H1 (cell line): Measurements from ENCODE around the gene KCTD21. TPM values are rescaled to one million over a fixed set of nuclear protein-coding genes. Genes with fewer than 3 reads are reported as not detected.

Experiments used
- CBX5 ChIP-seq: fragments of 300-800, 300-1000 bp; sonication (generic); IDR thresholded peaks from 2 replicates; pipeline ENCODE4 v1.7.1; 2016; ENCODE audit warnings: antibody characterized with exemption, low read length, low read depth
- CHD7 ChIP-seq: fragments of 300-600 bp; sonication (generic); IDR thresholded peaks from 2 replicates; pipeline ENCODE4 v1.7.1; 2012; ENCODE audit warnings: low read length, moderate library complexity, mild to moderate bottlenecking, inconsistent platforms; ENCODE audit not compliant: insufficient replicate concordance
- EP300 ChIP-seq, 2 experiments: IDR thresholded peaks; 1 replicate in 1 of 2; 2 replicates in 1 of 2; pipeline ENCODE4 v1.6.1; 2011 to 2012; ENCODE audit warnings: low read depth in 2 of 2, low read length in 2 of 2, mild to moderate bottlenecking in 2 of 2, borderline replicate concordance in 1 of 2, inconsistent platforms in 1 of 2, moderate library complexity in 1 of 2
- KDM4A ChIP-seq: IDR thresholded peaks from one replicate; pipeline ENCODE4 v1.7.1; 2012; ENCODE audit warnings: low read depth, mild to moderate bottlenecking, moderate library complexity, low read length, inconsistent platforms; ENCODE audit not compliant: severe bottlenecking
- MAFK ChIP-seq: IDR thresholded peaks from 2 replicates; pipeline ENCODE4 v1.6.1; 2012; ENCODE audit warnings: low read depth, mild to moderate bottlenecking, improper control_type of control experiment, low read length
- NANOG ChIP-seq: IDR thresholded peaks from 2 replicates; pipeline ENCODE4 v1.6.1; 2011; ENCODE audit warnings: low read length, low read depth, mild to moderate bottlenecking, inconsistent platforms; ENCODE audit not compliant: insufficient read depth, poor library complexity, severe bottlenecking
- POU5F1 ChIP-seq: IDR thresholded peaks from 2 replicates; pipeline ENCODE4 v1.6.1; 2011; ENCODE audit warnings: low read depth, mild to moderate bottlenecking, low read length, moderate library complexity
- SIRT6 ChIP-seq: IDR thresholded peaks from one replicate; pipeline ENCODE4 v1.7.1; 2012; ENCODE audit warnings: low read length, inconsistent platforms
- polyA plus RNA-seq, 7 experiments: library from polyadenylated mRNA; depleted of rRNA in 3 of 7; stranded (reverse) in 5 of 7; unstranded in 2 of 7; fragments of >200 nt in 5 of 7; fragments of 200-250 nt in 2 of 7; gene quantifications; 1 replicate in 5 of 7; 2 replicates in 1 of 7; 4 replicates in 1 of 7; pipeline versions ENCODE4 v1.2.1 to v1.2.3, GENCODE V29; 2011 to 2013; ENCODE audit warnings: missing spikeins in 2 of 7, mixed read lengths in 2 of 7
- total RNA-seq: library from RNA; stranded (reverse); fragmentation: NEBNext Ultra II Directional; extraction: Animal tissue kit (Norgen Biotek cat#: 25700); gene quantifications from 2 replicates; pipeline ENCODE4 v1.2.1, GENCODE V29; 2021
- TF ChIP-seq, protein P1 (sequence below): IDR thresholded peaks from 2 replicates; pipeline ENCODE4 v1.6.1; 2012; ENCODE audit warnings: inconsistent platforms

The KCTD21 gene
- total and polyA plus RNA-seq, 2 of the 8 experiments (the other 6 are each of a cell fraction or from before 2014, with no cell fraction given): 3.2 to 4.1 TPM

GRCh38 chr11:78219493-78220217 is 31.2 kb upstream of the KCTD21 start (continued):
- no peak for TF ChIP-seq CHD7
- TF ChIP-seq MAFK: no peak
- no peak for TF ChIP-seq KDM4A
- no peak for TF ChIP-seq EP300 (IDR thresholded peaks at IDR 0.05; ENCODE audit: borderline replicate concordance in 1 of 2, low read depth in 2 of 2, low read length in 2 of 2)
- TF ChIP-seq SIRT6: no peak
- TF ChIP-seq, protein P1, sequence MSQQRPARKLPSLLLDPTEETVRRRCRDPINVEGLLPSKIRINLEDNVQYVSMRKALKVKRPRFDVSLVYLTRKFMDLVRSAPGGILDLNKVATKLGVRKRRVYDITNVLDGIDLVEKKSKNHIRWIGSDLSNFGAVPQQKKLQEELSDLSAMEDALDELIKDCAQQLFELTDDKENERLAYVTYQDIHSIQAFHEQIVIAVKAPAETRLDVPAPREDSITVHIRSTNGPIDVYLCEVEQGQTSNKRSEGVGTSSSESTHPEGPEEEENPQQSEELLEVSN: no peak
- no peak for TF ChIP-seq CBX5
- no peak for TF ChIP-seq NANOG
- TF ChIP-seq POU5F1: no peak
